B cell (primary cell): ENCODE measurements around the gene AFF3. TPM values are rescaled to one million over a fixed set of nuclear protein-coding genes. Genes with fewer than 3 reads are reported as not detected.

Source experiments
- ATAC-seq: fragments of 200-7000 bp; cut with Tn5 transposase; one replicate; pipeline ENCODE4 v1.10.0; 2021; ENCODE audit warnings: low read depth, mild to moderate bottlenecking, moderate number of reproducible peaks, moderate library complexity
- CTCF ChIA-PET: fragments of 350-600 bp; sonication (Branson Sonifier 250); formaldehyde crosslinking; loops from one replicate; lab custom pipeline; 2021; ENCODE audit warnings: antibody characterized with exemption, inconsistent platforms; lab: Charles Lee
- POLR2A ChIA-PET: fragments of 350-600 bp; sonication (Branson Sonifier 250); formaldehyde crosslinking; loops from one replicate; lab custom pipeline; 2021; ENCODE audit warnings: antibody characterized with exemption; lab: Charles Lee
- DNase-seq: peaks from one replicate; pipeline ENCODE4 v3.0.0; 2013
- H2AFZ ChIP-seq: 2 replicates; pipeline ENCODE4 v1.6.1; 2012; ENCODE audit warnings: mild to moderate bottlenecking, low read depth, low read length; ENCODE audit not compliant: insufficient read depth, poor library complexity, severe bottlenecking
- H3K27ac ChIP-seq, 2 donors: 1 replicate in 1 of 2; 2 replicates in 1 of 2; pipeline ENCODE4 v1.5.1; 2012 to 2013; ENCODE audit warnings: low read length in 2 of 2, mild to moderate bottlenecking in 2 of 2, moderate library complexity in 1 of 2
- H3K27me3 ChIP-seq, 4 experiments: fragments of 200-600 bp in 1 of 4; sonication (generic) in 1 of 4; replicated peaks in 1 of 4; 1 replicate in 2 of 4; 2 replicates in 2 of 4; pipeline versions ENCODE4 v1.6.1 to v1.7.0; 2013 to 2016; ENCODE audit warnings: low read length in 3 of 4, mild to moderate bottlenecking in 2 of 4, mixed read lengths in 1 of 4, moderate library complexity in 1 of 4; ENCODE audit not compliant: insufficient read depth in 4 of 4, control insufficient read depth in 3 of 4; ENCODE audit errors: control extremely low read depth in 1 of 4
- H3K36me3 ChIP-seq, 2 experiments: replicated peaks in 1 of 2; 1 replicate in 1 of 2; 2 replicates in 1 of 2; pipeline versions ENCODE4 v1.6.1 to v1.7.1; 2013; ENCODE audit warnings: low read length in 1 of 2; ENCODE audit not compliant: insufficient read depth in 2 of 2, control insufficient read depth in 1 of 2; ENCODE audit errors: control extremely low read depth in 1 of 2, extremely low read depth in 1 of 2
- H3K4me1 ChIP-seq, 2 donors: fragments of 200-600 bp in 1 of 2; sonication (generic) in 1 of 2; 1 replicate in 1 of 2; 2 replicates in 1 of 2; pipeline versions ENCODE4 v1.5.1 to v1.6.1; 2013 to 2017; ENCODE audit warnings: low read length in 2 of 2; ENCODE audit not compliant: control insufficient read depth in 2 of 2, insufficient read depth in 2 of 2
- H3K4me2 ChIP-seq: replicated peaks from 2 replicates; pipeline ENCODE3; 2012; ENCODE audit warnings: mild to moderate bottlenecking, low read depth, low read length; ENCODE audit not compliant: poor library complexity, severe bottlenecking
- H3K4me3 ChIP-seq, 5 experiments: fragments of 200-600 bp in 1 of 5; sonication (generic) in 1 of 5; 1 replicate in 3 of 5; 2 replicates in 2 of 5; pipeline versions ENCODE4 v1.5.1 to v1.7.0; 2011 to 2016; ENCODE audit warnings: low read length in 4 of 5, mild to moderate bottlenecking in 4 of 5, low read depth in 2 of 5, control low read depth in 1 of 5, moderate library complexity in 1 of 5; ENCODE audit not compliant: insufficient read depth in 1 of 5; ENCODE audit errors: control extremely low read depth in 1 of 5, extremely low read depth in 1 of 5
- H3K79me2 ChIP-seq: fragments of 200-600 bp; sonication (generic); one replicate; pipeline ENCODE4 v1.6.0; 2016; ENCODE audit warnings: low read length; ENCODE audit not compliant: control insufficient read depth, insufficient read depth
- H3K9ac ChIP-seq: fragments of 200-600 bp; sonication (generic); 2 replicates; pipeline ENCODE4 v1.6.1; 2017; ENCODE audit warnings: mild to moderate bottlenecking, low read length, moderate library complexity
- H3K9me3 ChIP-seq, 3 donors: one replicate each; pipeline versions ENCODE4 v1.6.1 to v1.7.1; 2013; ENCODE audit warnings: low read length in 2 of 3; ENCODE audit not compliant: control insufficient read depth in 2 of 3, insufficient read depth in 1 of 3; ENCODE audit errors: control extremely low read depth in 1 of 3
- H4K20me1 ChIP-seq: 2 replicates; pipeline ENCODE4 v1.6.0; 2012; ENCODE audit warnings: mild to moderate bottlenecking, low read length; ENCODE audit not compliant: insufficient read depth, control insufficient read depth, poor library complexity, severe bottlenecking
- H3K27ac Mint-ChIP-seq: one replicate; pipeline ENCODE4 v1.8.0; 2021; ENCODE audit warnings: mixed read lengths
- H3K27me3 Mint-ChIP-seq: one replicate; pipeline ENCODE4 v1.8.0; 2021; ENCODE audit warnings: mixed read lengths
- H3K4me1 Mint-ChIP-seq: one replicate; pipeline ENCODE4 v1.8.0; 2021; ENCODE audit warnings: mixed read lengths
- H3K4me3 Mint-ChIP-seq: one replicate; pipeline ENCODE4 v1.8.0; 2021; ENCODE audit warnings: mixed read lengths
- H3K9me3 Mint-ChIP-seq: one replicate; pipeline ENCODE4 v1.8.0; 2022; ENCODE audit warnings: mixed read lengths; ENCODE audit not compliant: insufficient read depth
- EZH2 ChIP-seq: IDR thresholded peaks from 2 replicates; pipeline ENCODE4 v1.6.1; 2012; ENCODE audit warnings: borderline replicate concordance, low read depth, mild to moderate bottlenecking, moderate library complexity, low read length; ENCODE audit not compliant: insufficient read depth, poor library complexity, severe bottlenecking
- WGBS: methylation state at CpG from one replicate; pipeline ENCODE4 v1.1.5; 2013; ENCODE audit warnings: missing lambda C conversion rate; ENCODE audit not compliant: insufficient coverage; 5-methylcytosine and 5-hydroxymethylcytosine counted together
- intact Hi-C: fragments of 100-400 bp; cut with micrococcal nuclease; formaldehyde crosslinking; loops from one replicate; pipeline ENCODE4 v1.10.0; 2022
- polyA plus RNA-seq: library from polyadenylated mRNA; depleted of rRNA; stranded (reverse); fragments of >200 nt; gene quantifications from 2 replicates; pipeline ENCODE4 v1.2.3, GENCODE V29; 2012
- total RNA-seq, 2 donors: library from RNA; stranded (reverse); fragments of 120-200 nt in 1 of 2; gene quantifications; 1 replicate in 1 of 2; 2 replicates in 1 of 2; pipeline versions ENCODE4 v1.2.3 to v1.2.4, GENCODE V29; 2013 to 2022
- TF ChIP-seq, protein P1 (sequence below): fragments of 200-600 bp; IDR thresholded peaks from one replicate; pipeline ENCODE4 v1.8.0; 2022; ENCODE audit warnings: antibody characterized with exemption, mild to moderate bottlenecking

AFF3 gene
- total and polyA plus RNA-seq, 2 donors (not counting 1 experiment from before 2014, with no cell fraction given) = 117 to 830 TPM

DNA sequence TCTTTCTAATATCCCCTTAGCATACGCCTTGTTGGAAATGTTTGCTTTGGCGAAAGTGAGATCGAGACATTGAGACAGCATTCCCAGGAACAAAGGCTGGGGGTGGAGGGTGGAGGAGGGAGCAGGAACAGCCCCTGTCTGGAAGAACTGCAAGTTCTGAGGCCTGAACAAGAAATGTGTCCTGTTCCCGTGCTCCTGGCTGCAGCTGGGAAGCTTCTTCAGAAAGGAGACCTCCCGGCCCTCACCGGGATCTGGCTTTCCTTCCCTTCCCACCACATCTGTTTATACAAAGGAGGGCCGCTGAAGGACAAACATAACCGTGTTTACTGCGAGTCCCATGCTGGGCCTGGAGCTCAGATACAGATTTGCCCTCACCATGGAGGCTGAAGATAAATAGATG, 35.9 kb downstream of the AFF3 start:
- Histone ChIP-seq H3K79me2 (peaks cover 54% of the 10 kb centered on the region), H3K4me1 (peaks cover 56 to 57% of the 10 kb centered on the region in 2 donors), H3K9me3 (no peaks in the 10 kb centered on the region), H4K20me1 (peaks cover 27% of the 10 kb centered on the region), H3K27me3 (no peaks in the 10 kb centered on the region), H3K4me3 (no peak overlapping the region), H3K4me2 (peak overlapping the region; percentile 95), H3K27ac (peak overlapping the region in 1 of 2 donors; percentile 73), H3K36me3 (peaks cover 8 to 33% of the 10 kb centered on the region in 2 experiments), H3K9ac (no peak overlapping the region), H2AFZ (no peak overlapping the region)
- no peak for DNase-seq
- intact Hi-C loops = no loop called here
- TF ChIP-seq, protein P1, sequence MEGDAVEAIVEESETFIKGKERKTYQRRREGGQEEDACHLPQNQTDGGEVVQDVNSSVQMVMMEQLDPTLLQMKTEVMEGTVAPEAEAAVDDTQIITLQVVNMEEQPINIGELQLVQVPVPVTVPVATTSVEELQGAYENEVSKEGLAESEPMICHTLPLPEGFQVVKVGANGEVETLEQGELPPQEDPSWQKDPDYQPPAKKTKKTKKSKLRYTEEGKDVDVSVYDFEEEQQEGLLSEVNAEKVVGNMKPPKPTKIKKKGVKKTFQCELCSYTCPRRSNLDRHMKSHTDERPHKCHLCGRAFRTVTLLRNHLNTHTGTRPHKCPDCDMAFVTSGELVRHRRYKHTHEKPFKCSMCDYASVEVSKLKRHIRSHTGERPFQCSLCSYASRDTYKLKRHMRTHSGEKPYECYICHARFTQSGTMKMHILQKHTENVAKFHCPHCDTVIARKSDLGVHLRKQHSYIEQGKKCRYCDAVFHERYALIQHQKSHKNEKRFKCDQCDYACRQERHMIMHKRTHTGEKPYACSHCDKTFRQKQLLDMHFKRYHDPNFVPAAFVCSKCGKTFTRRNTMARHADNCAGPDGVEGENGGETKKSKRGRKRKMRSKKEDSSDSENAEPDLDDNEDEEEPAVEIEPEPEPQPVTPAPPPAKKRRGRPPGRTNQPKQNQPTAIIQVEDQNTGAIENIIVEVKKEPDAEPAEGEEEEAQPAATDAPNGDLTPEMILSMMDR = no peak
- no peak for TF ChIP-seq EZH2
- ChIA-PET POLR2A (interaction anchor here (1.1 to 1.4 kb wide), 2 partner anchors 36 to 128 kb away, joined by 3 read pairs; partner anchors contain the start of gene AFF3), CTCF (interaction anchor here (1.4 to 7.7 kb wide), 3 partner anchors 8 to 136 kb away, joined by 4 to 34 read pairs (median 5); partner anchors contain the start of gene AFF3)
- Mint-ChIP-seq H3K27ac (peak overlapping the region; percentile 71), H3K4me3 (peak overlapping the region; percentile 90), H3K4me1 (peaks cover 55% of the 10 kb centered on the region), H3K9me3 (no peaks in the 10 kb centered on the region), H3K27me3 (no peaks in the 10 kb centered on the region)
- ATAC-seq = no peak
- WGBS = 100% methylated on average over 7 of the region's 9 CpGs

DNA sequence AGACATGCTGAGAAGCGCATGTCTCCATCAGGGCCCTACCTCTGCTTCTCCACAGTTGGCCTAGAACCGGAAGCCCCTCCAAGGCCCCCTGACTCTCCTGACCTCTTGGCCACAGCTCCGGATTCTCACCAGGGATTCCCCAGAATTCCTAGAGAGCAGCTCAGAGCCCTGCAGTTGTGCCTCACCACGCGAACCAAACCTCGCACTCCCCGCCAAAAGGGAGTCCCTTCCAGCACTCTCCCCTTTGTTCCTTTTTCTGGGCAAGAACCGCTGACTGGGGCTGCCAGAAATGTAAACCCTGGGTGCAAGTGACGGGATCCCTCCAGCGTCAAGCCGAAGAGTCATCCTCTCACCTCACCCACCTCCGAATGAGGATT, 36.7 kb downstream of the AFF3 start:
- Histone ChIP-seq H3K36me3 (peaks cover 8 to 32% of the 10 kb centered on the region in 2 experiments), H2AFZ (no peak overlapping the region), H3K4me1 (peaks cover 48 to 49% of the 10 kb centered on the region in 2 donors), H3K4me3 (peak overlapping the region in 4 of 5 experiments; percentile 41 to 74 (median 58)), H3K27ac (peak overlapping the region; percentile 30 to 73), H3K27me3 (no peaks in the 10 kb centered on the region), H3K4me2 (peak overlapping the region; percentile 95), H3K79me2 (peaks cover 46% of the 10 kb centered on the region), H4K20me1 (peaks cover 27% of the 10 kb centered on the region), H3K9me3 (no peaks in the 10 kb centered on the region), H3K9ac (peak overlapping the region; percentile 67)
- intact Hi-C loops = no loop called here
- peak overlapping the region; percentile 90 for H3K4me3 Mint-ChIP-seq
- 84% methylated on average over 12 of the region's 12 CpGs for WGBS
- peaks cover 48% of the 10 kb centered on the region for H3K4me1 Mint-ChIP-seq
- DNase-seq (peak; percentile 15), ATAC-seq (no peak)
- CTCF ChIA-PET = interaction anchor here (0.7 to 7.7 kb wide), 8 partner anchors 8 to 157 kb away, joined by 3 to 34 read pairs (median 4); partner anchors contain the start of gene AFF3
- H3K27ac Mint-ChIP-seq = peak overlapping the region; percentile 92
- no peaks in the 10 kb centered on the region for H3K9me3 Mint-ChIP-seq
- POLR2A ChIA-PET = interaction anchor here (0.7 to 1.4 kb wide), 5 partner anchors 9 to 136 kb away, joined by 3 to 4 read pairs (median 3); no protein-coding TSS in a partner anchor
- TF ChIP-seq, protein P1 = no peak
- no peak for TF ChIP-seq EZH2
- H3K27me3 Mint-ChIP-seq = no peaks in the 10 kb centered on the region
